NCI-H146 (cell line): ENCODE data around the gene CLTCL1.
A peak's percentile ranks its signal among the peaks of the same experiment; 100 is the strongest.
"Not testable (repeated sequence)": the region's sequence is repeated elsewhere in the genome, so short reads cannot be mapped to it uniquely, and the experiment has no call there.

ENCODE experiments used
- DNase-seq: peaks from one replicate; lab custom pipeline; 2025; lab: John Stamatoyannopoulos, UW

Gene CLTCL1

GRCh38 chr22:19175602-19176174 is 115.8 kb downstream of the CLTCL1 start:
- no peak for DNase-seq

DNA sequence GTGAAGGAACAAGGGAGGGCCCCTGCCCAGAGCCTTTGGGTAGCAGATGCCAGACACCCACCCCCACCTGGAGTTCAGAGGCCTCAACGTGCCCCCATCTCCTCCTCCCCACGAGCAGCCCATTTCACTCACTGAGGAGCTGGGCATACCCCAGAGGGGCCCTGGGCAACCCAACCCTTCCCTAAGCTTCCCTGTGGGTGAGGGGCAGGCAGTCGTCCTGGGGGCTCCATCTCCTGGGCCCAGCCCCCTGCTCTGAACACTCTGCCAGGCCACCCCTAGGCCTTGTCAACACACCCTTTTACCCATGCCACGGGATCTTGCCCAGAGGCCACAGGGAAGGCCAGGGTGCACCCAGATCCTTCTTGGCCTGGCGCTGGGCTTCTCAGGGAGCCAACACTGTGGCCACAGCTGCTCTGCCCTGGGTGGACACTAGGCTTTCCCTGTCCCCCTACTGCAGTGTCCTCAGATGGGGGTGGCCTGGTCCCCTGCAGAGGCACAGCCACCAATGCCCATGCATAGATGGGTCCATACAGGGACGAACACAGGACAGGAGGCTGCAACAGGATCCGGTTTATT is 116.4 kb downstream of the CLTCL1 start:
- no peak for DNase-seq

GRCh38 chr22:19174106-19175025 is 117.2 kb downstream of the CLTCL1 start:
- no peak for DNase-seq

DNA sequence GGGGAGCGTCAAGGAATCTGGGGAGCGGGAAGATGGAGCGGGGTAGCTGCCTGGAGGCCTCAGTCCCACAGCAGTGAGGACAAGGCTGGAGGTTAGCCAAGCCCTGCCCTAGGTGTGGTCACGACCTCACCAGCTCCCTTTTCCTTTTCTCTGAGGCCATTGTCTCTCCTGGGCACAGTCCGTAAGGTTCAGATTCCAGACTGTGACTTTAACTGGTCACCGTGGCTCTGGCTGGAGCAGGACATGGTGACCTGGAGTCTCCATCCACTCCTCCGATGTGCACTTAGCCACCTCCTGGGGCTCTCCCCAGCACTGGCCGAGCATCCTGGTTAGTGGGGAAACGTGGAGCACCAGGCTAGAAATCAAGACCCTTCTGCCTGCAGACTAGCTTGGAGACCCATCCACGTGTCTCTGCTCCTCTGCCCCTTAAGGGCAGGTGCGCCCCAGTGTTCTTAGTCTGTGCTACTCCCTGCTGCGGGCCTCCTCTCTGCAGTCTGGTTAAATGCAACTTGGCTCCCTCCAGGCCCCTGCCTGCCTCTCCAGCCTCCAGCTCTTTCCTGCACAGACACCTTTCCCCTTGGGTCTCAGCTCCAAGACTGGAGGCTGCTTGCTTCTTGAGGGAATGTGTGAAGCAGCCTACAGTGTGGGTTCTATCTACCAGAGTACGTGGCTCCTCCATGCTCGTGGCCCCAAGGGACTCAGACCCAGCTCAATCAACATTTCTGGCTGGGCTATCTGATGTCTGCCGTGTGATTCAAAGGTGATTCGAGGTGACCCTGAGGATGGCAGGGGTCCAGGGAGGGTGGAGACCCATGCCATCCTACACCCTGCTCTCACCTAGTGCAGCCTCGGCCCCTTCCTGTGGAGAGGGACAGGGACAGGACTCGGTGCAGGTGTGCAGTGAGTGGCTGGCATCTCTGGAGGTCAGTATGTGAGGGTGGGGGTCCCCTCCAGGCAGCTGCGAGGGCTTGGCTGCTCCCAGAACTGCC is 118.2 kb downstream of the CLTCL1 start:
- DNase-seq = no peak

GRCh38 chr22:19172213-19173046 is 119.1 kb downstream of the CLTCL1 start:
- DNase-seq = no peak

GRCh38 chr22:19169947-19170318 is 121.6 kb downstream of the CLTCL1 start:
- DNase-seq = no peak

DNA sequence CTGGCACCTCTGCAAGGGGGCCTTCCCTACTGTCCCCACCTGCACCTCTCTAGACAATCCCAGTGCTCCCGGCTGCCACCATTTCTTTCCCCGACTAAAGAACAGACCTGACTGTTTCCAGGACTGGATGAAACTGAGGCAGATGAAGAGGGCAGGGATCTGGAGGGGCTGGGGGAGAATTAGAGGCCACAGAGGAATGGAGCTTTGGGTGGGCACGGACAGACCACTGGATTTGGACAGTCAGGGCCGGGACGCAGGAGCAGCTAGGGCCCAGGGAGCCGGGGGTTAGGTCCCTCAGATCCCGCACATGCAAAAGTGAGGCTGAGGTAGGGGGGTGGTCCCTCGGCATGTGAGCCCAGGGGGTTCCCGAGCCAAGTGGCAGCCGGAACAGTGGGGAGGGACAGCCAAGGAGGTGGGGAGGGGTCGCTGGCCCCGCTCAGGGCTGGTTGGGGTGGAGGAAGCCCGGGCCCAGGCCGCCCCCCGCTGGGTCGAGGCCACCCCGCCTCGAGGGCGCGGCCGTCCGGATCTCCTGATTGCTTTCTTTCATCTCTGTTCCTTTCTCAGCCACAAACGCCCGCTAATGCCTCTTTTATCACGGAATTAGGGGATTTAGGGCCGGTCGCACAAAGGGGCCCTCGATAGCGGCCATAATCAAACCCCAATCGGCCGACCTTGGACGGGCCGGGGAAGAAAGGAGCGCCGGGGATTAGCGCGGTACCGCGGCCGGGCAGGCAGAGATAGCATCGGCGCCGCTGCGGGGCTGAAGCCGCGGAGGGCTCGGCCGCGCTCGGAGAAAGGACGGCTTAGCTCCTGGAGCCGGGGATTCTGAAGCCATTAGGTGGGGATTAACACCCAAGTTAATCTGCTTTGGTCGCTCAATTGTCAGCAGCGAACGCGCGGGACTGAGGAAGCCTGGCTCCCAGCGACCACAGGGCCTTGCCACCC is 122.2 kb downstream of the CLTCL1 start:
- no peak for DNase-seq

- DNase-seq = peak; percentile 90
Observed at GRCh38 chr22:19168088-19168890, 123.2 kb downstream of the CLTCL1 start.

- DNase-seq = no peak
Observed at GRCh38 chr22:19167106-19167869, 124.2 kb downstream of the CLTCL1 start.

DNA sequence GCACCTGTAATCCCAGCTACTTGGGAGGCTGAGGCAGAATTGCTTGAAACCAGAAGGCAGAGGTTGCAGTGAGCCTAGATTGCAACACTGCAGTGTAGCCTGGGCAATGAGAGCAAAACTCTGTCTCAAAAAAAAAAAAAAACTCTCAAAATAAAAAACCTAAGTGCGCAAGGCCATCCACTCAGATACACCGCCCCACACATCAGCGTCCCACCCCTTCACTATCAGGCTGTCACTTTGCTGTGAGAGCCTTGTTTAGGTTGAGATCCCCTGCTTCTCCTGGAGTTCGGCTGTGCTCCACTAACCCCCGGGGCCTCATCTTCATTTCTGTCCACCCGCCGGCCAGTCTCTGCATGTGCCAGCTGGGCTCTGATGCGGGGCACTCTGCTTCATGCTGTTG is 125.1 kb downstream of the CLTCL1 start:
- DNase-seq = no peak

DNA sequence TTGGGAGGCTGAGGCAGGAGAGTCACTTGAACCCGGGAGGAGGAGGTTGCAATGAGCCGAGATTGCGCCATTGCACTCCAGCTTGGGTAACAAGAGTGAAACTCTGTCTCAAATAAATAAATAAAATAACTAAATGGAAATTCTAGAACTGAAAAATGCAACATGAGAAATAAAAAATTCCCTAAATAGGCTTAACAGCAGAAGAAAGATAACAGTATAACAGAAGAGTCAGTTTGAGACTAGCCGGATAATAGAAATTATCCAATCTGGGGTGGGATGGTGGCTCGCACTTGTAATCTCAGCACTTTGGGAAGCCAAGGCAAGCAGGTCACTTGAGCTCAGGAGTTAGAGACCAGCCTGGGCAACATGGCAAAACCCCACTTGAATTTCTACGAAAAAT is 127.1 kb downstream of the CLTCL1 start:
- no peak for DNase-seq

GRCh38 chr22:19158649-19159048 is 132.9 kb downstream of the CLTCL1 start:
- DNase-seq = not testable (repeated sequence)

DNA sequence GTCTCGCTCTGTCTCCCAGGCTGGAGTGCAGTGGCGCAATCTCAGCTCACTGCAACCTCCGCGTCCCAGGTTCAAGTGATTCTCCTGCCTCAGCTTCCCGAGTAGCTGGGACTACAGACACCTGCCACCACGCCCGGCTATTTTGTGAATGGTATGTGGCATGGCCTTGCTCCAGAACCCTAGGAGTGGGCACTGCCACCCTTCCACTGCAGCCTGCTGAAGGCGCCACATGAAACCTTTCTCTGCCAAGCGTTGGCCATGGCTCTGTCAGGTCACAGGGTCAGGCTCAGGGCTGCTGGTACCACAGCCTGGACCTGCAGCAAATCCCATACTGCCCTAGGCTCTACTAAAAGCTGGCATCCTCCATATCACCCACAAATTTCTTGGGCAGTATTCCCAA is 135.4 kb downstream of the CLTCL1 start:
- DNase-seq = not testable (repeated sequence)

GRCh38 chr22:19152942-19153883 is 138.3 kb downstream of the CLTCL1 start:
- no peak for DNase-seq

DNA sequence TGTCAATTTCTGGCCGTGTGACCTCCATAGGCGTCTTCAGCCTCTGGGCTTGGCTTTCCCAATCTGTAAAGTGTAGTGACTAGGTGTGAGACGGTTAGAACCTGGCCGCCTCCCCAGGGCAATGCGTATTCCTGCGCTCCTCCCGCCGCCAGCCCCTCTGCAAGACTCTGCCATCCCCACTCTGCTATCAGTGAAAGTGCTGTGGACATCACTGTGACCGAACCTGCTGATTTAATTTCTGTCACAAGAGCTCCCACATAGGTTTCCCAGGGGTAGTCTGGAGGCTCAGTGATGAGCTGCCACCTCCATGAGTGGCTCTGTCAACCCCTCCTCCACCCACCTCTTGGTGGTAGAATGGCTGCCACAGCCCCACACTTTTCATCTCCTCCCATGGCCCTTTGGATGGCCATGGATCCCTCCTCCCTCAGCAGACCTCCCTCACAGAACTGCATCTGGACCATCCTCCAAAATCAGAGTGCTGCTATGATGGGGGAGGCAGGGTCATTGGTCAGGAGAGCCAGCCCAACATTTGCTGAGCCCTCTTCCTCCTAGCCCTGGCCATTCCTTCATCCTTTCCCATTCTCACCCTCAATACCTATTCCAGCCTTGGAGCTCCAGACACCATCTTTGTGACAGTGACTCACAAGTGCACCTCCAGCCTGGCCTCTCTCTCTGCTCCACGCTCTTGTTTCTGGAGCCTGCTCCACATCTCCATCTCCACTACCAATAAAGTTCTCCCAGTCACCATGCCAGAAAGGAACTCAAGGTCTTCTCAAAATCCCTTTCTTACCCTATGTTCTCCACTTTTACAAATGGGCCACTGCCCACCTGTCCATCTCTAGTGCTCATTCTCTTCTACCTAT is 140.0 kb downstream of the CLTCL1 start:
- no peak for DNase-seq
